Hematopoietic multipotent progenitor cell treated with erythropoietin and hydrocortisone succinate and interleukin-3 and kit ligand, for 4 days (in vitro differentiated cells): ENCODE results near the gene RGS6.
A peak's percentile ranks its signal among the peaks of the same experiment; 100 is the strongest.
"Not testable (repeated sequence)": the region's sequence is repeated elsewhere in the genome, so short reads cannot be mapped to it uniquely, and the experiment has no call there.

ENCODE experiments used
- DNase-seq: peaks from one replicate; pipeline ENCODE4 v3.0.0-alpha.2; 2015

RGS6 gene

DNA sequence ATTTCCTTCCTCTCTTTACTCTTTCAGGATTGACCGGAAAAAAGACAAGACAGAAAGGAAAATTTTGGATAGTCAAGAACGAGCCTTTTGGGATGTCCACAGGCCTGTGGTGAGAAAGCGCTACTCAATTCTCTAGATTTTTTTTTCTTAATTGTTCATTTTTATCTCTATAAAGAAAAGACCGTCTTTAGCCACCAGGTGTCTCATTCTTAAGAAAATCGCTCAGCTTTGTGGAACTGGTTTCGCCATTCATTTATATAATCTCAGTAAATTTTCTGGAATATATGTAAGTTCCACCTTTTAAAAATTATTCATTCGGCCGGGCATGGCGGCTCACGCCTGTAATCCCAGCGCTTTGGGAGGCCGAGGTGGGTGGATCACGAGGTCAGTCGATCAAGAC is 540.6 kb downstream of the RGS6 start:
- peak; percentile 45 for DNase-seq

DNA sequence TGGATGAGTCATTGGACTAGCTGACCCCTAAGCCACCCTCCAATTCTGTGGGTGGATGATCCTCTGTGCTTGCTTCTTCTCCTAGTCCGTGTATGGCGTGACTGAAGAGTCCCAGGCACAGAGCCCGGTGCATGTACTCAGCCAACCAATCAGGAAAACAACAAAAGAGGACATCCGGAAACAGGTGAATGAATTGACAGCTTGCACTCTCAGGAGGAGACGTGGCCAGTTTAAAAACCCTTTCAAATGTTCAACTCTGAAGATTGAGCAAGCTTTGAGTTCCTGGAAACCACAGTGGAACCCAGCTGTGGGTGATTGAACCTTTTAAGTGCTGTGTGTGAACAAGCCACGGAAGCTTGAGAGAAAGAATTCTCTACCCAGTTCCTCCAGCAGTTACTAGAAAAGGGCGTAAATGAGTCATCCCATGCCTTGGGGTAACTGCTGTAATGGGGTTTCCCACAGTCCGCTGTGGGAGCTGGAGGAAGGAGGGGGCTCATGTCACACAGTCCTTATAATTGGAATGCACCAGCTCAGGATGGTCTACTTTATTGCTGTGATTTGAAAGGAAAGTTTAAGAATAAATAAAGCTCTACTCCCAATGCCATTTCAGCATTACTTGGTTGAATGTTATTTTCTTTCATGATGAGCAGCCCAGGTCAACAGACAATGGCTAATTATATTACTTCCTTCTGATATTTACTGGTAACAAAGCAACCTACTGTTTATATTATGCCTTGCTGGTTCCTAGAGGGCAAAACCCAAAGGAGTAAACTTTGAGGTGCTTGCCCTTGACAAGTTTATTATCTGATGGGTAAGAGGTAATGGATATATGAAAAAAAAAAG is 544.6 kb downstream of the RGS6 start:
- DNase-seq = peak; percentile 80

DNA sequence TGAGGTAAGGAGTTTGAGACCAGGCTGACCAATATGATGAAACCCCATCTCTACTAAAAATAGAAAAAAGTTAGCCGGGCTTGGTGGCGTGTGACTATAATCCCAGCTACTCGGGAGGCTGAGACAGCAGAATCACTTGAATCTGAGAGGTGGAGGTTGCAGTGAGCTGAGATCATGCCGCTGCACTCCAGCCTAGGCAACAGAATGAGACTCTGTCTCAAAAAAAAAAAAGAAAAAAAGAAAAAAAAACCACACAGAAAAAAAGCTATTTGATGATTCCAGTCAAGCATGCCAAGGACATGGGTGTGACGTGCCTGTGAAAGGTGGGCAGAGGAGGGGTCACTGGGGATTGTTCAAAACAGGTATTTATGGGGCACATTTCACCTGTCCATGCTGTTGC is 545.3 kb downstream of the RGS6 start:
- DNase-seq = not testable (repeated sequence)

DNA sequence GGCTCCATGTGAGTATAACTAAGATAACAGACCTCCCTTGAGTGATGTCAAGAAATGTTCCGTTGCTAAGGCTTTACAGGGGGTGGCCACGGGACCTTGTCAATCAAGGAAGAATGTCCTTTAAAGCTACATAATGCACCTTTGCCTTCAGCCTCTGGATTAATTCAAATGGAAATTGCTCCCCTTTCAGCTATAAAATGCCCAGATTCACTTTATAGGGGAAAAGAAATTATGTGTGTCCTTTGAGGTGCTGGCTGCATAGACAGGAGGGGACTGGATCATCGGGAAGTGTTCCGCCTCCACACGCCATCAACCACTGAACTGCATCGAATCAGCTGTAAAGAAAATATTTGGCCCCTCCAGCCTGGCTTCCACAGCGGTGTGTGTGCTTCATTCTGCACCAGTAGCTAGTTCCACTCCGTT is 546.3 kb downstream of the RGS6 start:
- DNase-seq = peak; percentile 55

DNA sequence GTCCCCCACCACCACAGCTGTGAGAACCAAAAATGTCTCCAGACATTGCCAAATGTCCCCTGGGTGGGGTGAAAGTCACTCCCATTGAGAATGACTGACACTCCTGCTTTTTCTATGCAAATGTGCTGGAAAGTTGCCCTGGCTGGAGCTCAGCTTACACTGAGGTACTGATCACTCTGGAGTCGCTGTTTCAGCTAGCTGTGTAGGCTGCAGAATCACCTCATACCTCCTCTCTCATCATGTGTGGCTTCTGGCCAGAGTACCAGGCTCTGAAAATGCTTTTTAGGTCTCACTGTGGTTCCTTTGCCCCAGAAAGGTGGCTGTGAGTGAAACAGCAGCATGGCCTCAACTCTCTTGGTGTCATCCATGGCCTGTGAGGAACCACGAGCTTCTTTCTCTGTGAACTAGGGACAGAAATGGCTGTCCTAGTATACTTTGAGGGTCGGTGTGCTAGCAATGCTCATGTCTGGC is 547.3 kb downstream of the RGS6 start:
- DNase-seq = peak; percentile 5

DNA sequence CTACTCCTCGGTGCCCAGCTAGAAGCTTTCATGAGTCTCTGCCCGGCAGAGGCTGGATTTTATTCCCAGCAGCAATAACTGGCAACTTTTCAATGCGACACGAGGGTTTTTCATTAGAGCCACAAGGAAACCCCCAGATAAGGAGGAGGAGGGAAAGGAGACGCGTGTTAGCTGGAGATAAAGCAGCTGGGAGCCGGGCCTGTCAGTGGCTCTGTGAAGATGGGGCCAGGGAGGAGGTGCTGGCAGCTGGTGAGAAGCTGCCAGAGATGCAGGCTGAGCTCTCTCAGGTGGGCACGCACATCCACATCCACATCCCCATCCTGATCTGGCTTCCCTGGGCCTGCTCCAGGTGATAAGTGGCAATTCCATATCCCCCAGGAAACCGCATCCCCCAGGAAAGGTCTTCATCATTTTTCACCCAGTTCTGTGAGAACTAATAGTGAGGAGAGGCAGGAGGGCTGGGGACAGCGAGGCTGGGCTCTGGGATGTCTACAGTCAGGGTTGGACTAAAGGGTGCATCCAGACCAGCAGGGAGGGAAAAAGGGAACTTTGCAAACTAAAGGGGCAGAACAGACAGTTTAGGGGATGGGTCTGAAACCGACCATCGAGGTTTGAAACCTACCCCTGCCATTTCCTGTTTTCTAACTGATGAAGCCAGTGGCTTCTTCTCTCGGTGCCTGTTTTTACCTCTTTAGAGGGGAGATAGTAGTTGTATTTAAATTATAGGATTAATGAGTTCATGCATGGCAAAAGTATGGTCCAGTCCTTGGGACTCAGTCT is 548.4 kb downstream of the RGS6 start:
- DNase-seq = peak; percentile 93

DNA sequence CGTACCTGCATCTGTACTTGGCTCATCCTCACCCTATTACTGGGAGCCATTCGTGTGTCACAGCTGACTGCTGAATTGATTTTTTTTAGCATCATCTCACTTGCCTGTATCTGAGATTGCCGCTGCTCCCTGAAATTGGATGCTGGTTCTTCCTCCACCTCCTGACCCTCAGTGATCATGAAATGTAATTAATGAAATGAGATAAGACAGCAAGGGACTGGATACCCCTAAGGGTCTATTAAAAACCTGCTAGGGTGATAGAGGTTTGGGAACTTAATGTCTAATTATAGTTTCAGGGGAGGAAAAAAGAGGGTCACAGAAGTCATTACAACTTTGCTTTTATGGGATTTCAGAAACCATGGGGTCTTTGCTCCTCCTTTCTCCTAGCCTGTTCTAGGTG is 551.1 kb downstream of the RGS6 start:
- no peak for DNase-seq

DNA sequence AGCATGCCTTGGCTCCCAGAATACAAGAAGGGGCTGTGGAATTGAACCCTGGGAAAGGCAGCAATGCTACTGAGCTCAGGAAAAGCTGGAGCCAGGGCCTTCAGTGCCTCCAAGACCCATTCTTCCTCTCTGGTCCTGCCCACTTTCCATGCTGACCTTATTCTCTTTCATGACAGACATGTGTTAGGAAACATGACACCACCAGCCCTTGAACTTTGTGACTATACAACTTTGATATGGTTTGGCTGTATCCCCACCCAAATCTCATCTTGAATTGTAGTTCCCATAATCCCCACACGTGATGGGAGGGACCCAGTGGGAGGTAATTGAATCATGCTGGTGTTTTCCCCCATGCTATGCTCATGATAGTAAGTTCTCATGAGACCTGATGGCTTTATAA is 553.5 kb downstream of the RGS6 start:
- DNase-seq = no peak

DNA sequence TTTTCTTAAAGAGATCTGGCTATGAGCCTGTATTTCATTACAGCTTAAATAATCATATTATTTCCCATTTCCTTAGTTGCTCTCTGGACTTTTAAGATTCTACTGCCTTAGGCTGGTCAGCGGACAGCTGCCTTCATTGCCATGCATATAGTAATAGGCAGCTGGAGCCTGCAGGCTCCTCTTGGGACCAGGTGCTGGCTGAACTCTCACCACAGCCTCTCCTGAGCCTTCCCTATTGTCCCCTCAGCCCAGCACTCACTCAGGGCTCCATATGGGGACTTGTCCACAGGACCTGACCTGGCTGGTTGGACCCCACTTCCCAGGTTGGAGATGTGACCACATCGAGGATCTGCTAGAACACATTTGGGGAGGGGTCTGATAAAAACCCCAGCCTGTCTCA is 556.3 kb downstream of the RGS6 start:
- no peak for DNase-seq

DNA sequence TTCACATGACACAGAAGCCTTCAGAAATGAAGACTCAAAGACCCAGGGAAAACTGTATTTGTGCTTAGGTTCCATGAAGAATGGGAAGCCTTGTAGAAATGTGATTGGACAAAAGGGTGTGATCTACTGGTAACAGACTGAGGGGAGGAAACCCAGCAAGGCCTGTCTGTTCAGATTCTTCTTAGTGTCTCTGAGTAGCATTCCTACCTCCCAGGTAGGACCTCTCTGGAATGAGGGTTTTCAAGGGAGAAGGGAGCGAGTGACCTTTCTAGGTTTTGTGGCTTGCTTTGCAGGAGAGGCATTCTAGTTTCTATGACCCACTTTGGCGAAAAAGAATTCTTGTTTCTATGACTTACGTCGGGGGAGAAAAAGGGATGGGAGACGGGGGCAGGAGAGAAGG is 560.0 kb downstream of the RGS6 start:
- DNase-seq = no peak

DNA sequence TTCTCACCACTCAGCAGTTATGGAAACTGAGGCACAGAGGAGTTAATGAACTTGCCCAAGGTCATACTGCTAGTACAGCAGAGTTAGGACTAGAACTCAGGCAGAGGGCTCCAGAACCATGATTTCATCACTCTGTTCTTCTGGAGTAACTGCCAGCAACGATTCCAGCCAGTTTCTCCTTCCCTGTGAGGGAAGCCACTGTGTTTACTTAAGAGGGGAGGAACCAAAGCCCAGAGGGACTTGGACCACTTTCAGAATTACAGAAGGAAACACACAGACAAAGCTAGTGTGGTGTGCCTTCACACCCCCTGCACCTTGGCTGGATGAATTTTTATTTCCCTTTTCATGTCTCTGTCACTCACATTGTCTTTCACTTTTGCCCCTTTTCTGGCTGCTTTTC is 563.4 kb downstream of the RGS6 start:
- no peak for DNase-seq

DNA sequence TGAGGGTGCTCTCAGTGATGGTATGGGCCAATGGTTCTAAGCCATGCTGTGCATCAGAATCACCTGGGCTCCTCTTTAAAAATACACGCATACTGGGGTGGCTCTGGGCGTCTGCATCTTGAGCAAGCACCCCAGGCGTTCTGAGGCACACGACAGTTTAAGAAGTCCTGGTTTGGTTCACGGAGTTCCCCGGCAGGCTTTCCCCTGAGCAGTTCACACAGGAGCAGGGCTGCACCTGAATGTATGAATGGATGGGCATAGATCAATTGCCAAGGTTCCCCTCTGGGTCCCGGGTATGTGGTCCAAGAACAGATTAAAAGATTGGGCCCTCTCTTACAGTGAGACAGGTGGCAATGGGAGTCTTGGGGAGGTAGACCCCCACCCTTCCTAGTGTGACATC is 566.4 kb downstream of the RGS6 start:
- DNase-seq = no peak

DNA sequence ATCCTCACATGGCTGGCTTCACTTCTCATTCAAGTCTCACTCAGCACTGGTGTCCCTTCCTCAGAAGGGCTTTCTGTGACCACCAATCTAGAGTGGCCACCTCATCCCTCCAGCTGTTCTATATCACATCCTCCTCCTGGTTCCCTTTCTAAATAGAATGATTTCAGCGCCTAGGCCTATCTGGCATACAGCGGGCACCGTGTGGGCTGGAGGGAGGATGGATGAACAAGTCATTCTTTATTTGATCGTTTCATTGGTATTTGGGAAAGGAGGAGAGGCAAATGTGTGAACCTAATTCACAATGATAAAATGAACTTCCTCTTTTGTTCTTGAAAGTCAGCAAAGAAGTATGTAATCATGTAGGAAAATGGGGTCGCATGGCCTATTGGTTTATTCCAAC is 567.5 kb downstream of the RGS6 start:
- peak; percentile 43 for DNase-seq

DNA sequence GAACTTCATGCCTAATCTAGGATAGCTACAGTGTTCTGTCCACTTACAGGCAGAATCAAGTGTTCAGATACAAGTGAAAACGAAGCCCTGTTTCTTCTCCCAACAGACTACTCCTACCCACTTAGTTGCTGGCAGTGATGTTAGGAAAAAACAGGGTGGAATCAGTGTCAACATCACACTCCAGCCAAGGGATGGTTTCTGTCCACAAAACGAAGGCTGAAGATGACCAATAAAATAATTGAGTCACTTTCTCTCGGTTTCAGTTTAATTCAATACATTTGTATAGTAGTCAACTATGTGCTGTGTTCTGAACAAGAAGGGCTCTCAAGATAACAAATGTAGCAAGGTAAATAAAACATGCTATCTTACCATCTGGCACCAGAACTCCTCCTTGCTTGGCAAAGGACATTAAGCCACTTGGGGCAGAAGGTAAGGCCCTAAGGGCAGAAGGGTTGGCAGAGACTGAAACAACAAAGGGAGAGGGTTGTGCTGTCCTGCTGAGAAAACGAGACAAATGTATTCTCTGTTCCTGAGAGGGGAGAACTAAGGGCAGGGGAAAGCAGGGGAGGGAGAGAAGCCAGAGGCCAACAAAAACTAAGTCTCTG is 568.1 kb downstream of the RGS6 start:
- DNase-seq = no peak

DNA sequence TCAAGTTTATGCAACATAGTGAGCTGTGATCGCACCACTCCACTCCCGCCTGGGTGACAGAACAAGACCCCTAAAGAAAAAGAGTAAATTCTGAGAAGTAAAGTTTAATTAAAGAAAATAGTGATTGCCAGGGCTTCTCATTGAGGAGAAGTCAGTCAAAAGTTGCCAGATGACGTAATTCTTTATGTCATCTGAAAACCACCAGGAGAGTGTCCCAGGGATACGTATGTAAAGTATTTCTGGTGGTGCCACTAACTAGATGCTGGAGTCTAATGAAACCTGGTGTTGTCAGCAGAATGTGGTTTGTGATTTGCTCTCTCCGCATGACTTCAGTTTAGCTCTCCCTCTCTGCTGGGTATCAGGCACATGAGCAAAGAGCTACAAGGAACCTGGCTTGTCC is 569.2 kb downstream of the RGS6 start:
- no peak for DNase-seq

DNA sequence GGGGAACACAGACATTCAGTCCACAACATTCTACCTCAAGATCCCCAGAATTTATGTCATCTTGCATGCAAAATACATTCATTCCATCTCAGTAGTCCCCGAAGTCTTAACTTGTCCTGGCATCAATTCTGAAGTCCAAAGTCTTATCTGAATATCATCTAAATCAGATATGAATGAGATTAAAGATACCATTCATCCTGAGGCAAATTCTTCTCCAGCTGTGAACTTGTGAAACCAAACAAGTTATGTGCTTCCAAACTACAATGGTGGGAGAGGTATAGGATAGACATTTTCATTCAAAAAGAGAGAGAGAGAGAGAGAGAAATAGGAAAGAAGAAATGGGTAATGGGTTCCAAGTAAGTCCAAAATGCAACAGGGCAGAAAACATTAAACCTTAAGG is 571.0 kb downstream of the RGS6 start:
- DNase-seq = no peak

DNA sequence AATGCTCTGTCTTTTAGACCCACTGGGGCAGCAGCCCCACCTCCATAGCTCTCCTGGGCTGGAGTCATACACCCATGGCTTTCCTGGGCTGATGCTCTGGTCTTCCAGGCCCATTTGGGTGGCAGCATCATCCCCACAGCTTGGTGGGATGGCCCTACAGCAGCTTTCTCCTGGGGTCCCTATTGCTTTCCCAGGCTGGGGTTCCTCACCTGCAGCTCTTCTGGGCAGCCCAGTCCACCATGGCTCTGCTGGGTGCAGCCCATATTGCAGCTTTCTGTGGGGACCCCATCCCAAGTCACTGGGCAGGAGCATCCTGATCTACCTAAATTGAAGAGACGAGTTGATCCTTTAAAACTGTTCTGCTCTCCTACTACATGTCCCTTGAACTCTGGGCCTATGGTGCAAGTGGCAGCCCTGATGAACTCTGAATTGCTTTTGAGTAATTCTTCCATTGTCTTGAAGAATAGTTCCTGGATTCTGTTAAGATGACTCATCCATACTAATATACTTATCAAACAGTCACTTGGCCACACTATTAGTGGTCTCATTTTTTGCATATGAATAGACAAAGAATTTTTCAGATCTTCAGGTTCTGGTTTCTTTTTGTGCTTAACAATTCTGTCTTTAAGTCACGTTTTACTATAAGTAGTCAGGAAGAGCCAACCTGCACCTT is 571.6 kb downstream of the RGS6 start:
- DNase-seq = no peak

DNA sequence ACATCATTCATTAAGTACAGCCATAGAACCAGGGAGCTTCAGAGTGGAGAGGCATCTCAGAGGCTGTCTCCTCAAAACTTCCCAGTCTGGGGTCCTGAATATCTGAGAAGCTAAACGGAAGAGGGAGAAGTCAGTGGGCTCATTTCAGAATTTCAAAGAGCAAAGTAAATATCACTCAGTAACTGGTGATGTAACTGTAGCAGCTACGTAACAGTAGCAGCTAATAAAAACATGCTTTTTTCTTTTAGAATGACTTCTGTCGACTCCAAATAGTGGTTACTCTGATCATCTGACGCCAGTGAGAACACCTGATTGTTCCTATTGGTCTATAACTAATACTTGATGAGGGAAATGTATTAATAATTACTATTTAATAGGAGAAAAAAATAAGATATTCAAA is 578.3 kb downstream of the RGS6 start:
- DNase-seq = no peak

DNA sequence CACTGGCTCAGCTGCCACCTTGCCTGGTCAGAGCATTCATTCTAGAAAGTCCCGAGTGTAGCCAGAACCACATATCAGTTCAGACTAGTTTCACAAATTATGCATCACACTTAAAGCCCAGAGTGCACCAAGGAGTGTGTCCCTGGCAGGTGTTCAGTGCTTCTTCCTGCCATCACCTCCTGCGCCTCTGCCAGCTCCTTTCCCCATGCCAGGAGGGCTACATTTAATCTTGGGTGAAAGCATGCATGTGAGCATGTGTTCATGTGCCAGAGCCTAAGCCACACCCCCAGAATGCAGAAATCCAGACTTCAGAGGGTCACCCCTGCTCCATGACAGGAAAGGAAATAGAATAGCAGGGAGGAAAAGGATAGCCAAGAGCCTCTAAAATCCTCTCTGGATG is 580.1 kb downstream of the RGS6 start:
- no peak for DNase-seq

DNA sequence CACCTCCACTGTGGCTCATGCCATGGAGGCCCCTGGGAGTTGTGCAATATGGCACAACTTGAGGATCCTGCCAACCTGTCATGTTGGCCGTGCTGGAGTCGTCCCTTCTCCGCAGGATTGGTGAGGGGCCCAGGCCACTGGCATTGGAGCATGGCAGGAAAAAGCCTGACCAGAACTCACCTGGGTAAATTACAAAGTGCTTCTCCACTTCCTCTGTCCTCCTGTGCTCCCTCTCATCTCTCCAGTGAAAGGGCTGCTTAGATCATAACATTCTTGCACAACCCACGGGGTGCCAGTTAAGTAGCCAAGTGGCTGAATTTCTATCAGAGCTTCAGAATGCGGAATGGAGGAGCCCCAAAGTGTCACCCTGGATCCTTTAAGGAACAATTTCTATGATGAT is 580.7 kb downstream of the RGS6 start:
- no peak for DNase-seq

DNA sequence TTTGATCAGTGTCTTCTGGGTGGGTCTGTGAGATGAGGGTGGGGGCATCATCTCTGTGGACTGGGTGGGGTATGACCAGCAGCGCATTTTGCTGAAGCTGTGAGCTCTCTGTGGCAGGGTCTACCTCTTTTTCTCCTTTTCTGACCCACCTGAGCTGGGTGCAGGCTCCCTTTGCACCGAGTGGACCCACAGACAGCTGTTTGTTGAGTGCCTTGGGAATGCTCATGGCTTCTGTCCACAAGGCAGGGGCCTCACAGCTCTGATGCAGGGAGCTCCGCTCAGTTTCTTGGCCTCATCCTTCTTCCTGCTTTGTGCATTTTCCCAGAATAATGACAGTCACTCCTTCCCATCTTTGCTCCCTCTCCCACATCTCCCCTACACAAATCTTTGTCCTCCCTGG is 581.1 kb downstream of the RGS6 start:
- DNase-seq = no peak

DNA sequence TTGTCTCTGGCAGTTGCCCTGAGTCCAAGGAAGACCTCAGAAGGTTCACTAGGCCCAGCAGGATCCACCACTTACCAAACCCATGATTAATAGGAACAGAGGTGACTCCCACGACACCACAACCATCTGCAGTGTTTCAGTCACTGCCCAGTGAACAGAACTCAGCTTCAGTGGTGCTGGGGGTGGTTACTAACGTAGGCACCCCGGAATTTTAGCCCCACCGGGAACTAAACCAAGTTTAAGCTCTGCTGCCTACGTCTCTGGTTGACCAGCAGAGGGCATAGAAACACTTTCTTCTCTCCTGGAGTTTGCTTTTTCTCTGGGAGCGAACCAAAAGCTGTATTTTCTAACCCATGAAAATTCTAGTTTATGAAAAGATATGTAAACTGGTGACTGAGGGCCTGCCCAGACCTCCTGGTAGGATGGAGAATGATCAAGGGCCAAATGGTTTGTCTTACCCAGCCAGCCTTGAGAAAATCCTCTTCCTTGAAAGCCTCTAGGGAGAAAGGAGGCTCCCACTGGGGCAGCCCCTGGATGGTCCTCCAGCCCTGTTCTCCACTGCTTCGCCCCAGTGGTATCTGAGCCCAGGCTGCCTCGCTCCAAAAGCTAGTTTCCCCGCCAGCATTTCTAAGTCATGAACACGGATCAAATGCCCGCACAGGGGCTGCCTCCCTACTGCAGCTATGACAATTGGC is 581.9 kb downstream of the RGS6 start:
- peak; percentile 66 for DNase-seq

DNA sequence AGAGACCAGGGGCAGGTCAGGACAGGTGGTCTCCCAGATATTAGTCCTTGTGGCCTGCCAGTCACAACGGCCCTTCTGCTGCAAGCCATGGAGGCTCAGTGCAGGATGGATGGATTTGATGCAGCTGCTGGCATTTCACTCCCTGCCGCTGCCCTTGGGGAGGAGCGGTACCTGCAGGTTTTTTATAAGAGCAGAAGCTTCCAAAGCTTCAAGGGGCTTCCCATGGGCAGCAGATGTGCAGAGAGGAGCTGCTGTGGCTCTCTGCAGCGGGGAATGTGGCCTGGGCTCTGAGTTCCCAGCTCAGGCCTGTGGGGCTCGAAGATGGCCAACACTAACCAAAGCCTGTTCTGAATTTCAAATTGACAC is 582.4 kb downstream of the RGS6 start:
- no peak for DNase-seq
